ENCODE data around the gene ZNF469.

Gene ZNF469

GRCh38 chr16:88428156-88428555 lies 45.4 kb downstream of the ZNF469 start:
- no peak for DNase-seq (ENCODE audit: low spot score)

DNA sequence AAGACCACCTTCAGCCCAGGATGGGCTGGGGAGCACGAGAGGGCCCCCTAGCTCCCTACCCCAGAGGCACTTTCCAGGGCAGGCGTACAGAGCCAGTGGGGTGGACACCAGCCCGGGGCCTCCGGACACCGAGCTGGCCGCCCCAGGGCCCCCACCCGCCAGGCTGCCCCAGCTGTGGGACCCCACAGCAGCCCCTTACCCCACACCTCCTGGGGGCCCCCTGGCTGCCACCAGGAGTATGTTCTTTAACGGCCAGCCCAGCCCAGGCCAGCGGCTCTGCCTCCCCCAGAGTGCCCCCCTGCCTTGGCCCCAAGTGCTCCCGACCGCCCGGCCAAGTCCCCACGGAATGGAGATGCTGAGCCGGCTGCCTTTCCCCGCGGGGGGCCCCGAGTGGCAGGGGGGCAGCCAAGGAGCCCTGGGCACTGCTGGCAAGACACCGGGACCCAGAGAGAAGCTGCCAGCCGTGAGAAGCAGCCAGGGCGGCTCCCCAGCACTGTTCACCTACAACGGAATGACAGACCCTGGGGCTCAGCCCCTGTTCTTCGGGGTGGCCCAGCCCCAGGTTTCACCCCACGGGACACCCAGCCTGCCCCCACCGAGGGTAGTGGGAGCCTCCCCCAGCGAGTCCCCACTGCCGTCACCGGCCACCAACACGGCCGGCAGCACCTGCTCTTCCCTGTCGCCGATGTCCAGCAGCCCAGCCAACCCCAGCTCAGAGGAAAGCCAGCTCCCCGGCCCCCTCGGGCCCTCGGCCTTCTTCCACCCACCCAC lies 46.0 kb downstream of the ZNF469 start:
- DNase-seq (ENCODE audit: low spot score): no peak

DNA sequence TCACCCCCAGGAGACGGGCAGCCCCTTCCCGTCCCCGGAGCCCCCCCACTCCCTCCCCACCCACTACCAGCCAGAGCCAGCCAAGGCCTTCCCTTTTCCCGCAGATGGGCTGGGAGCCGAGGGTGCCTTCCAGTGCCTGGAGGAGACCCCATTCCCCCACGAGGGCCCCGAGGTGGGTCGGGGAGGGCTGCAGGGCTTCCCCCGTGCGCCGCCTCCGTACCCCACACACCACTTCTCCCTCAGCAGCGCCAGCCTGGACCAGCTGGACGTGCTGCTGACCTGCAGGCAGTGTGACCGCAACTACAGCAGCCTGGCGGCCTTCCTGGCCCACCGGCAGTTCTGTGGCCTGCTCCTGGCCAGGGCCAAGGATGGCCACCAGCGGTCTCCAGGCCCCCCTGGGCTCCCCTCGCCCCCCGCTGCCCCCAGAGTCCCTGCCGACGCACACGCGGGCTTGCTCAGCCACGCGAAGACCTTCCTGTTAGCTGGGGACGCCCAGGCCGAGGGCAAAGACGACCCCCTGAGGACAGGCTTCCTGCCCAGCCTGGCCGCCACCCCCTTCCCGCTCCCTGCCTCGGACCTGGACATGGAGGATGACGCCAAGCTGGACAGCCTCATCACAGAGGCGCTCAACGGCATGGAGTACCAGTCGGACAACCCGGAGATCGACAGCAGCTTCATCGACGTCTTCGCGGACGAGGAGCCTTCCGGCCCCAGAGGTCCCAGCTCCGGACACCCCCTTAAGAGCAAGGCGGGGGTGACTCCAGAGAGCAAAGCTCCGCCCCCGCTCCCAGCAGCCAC lies 46.8 kb downstream of the ZNF469 start:
- DNase-seq (ENCODE audit: low spot score): no peak

DNA sequence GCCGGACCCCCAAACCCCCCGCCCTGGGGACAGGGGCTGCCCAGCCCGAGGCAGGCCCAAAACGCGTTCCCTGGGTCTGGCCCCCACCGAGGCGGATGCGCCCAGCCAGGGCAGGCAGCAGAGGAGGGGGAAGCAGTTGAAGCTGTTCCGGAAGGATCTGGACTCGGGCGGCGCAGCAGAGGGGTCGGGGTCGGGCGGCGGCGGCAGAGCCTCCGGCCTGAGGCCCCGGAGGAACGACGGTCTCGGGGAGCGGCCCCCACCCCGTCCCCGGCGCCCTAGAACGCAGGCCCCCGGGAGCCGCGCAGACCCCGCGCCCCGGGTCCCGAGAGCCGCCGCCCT lies 47.4 kb downstream of the ZNF469 start:
- DNase-seq (ENCODE audit: low spot score): no peak

- no peak for DNase-seq (ENCODE audit: low spot score)
Observed at GRCh38 chr16:88430524-88431446, 48.0 kb downstream of the ZNF469 start.

DNA sequence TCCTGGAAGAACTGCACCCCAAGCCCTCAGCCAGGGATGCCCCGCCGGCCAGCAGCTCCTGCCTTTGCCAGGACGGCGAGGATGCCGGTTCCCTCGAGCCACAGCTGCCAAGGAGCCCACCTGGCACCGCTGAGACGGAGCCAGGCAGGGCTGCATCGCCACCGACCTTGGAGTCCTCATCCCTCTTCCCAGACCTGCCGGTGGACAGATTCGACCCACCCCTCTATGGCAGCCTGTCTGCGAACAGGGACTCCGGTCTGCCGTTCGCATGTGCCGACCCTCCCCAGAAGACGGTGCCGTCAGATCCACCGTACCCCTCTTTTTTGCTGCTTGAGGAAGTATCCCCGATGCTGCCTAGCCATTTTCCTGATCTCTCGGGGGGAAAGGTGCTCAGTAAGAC lies 48.9 kb downstream of the ZNF469 start:
- DNase-seq (ENCODE audit: low spot score): no peak

- DNase-seq (ENCODE audit: low spot score): no peak
Observed at GRCh38 chr16:88432174-88432573, 49.4 kb downstream of the ZNF469 start.

Data from pons (tissue), 1 donor.